GM21786 (cell line): ENCODE results near the gene CDC123.
"Not testable (repeated sequence)": the region's sequence is repeated elsewhere in the genome, so short reads cannot be mapped to it uniquely, and the experiment has no call there.

Source experiments
- ATAC-seq: cut with Tn5 transposase; IDR thresholded peaks from one replicate; pipeline ENCODE4 v1.9.1; 2021; ENCODE audit not compliant: unreplicated experiment

CDC123 gene

GRCh38 chr10:12234687-12235086, 38.7 kb downstream of the CDC123 start:
- ATAC-seq, result not testable (repeated sequence)

GRCh38 chr10:12235116-12235694, 39.2 kb downstream of the CDC123 start:
- no peak for ATAC-seq

GRCh38 chr10:12235796-12236195, 39.8 kb downstream of the CDC123 start:
- ATAC-seq, result no peak

GRCh38 chr10:12237265-12238220, 41.6 kb downstream of the CDC123 start:
- no peak for ATAC-seq

GRCh38 chr10:12238821-12239220, 42.8 kb downstream of the CDC123 start:
- ATAC-seq, result no peak

DNA sequence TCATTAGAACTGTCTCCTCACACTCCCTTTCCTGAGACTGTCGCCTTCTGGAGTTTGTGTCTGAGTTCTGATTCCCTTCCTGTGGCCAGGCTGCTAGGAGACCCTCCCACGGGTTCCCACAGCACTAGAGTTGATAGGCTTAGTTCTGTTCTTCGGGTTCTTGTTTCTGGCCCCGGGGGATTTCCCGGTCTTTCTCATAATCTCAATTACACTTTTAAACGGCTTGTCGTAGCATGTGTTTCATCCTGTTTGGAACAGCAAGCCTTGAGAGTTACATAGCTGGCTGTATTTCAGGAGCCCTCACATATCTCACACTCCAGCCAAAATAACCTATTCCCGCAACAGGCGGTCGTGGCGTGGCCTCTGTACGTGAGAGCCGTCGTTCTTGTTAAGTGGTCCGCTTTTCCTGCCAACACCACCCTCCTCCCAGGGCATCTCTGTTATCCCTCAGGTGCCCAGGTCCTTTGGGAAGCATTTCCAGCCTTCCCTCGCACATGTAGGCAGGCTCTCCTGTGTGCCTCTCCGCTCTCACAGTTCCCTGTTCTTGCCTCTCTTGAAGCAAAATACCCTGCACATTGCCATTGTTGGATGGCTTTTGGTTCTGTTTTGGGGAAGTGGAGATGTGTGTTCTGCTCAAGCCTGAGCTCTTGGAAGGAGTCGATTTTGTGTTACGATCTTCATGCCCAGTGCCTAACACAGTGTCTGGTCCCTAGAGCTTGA, 46.0 kb downstream of the CDC123 start:
- no peak for ATAC-seq

DNA sequence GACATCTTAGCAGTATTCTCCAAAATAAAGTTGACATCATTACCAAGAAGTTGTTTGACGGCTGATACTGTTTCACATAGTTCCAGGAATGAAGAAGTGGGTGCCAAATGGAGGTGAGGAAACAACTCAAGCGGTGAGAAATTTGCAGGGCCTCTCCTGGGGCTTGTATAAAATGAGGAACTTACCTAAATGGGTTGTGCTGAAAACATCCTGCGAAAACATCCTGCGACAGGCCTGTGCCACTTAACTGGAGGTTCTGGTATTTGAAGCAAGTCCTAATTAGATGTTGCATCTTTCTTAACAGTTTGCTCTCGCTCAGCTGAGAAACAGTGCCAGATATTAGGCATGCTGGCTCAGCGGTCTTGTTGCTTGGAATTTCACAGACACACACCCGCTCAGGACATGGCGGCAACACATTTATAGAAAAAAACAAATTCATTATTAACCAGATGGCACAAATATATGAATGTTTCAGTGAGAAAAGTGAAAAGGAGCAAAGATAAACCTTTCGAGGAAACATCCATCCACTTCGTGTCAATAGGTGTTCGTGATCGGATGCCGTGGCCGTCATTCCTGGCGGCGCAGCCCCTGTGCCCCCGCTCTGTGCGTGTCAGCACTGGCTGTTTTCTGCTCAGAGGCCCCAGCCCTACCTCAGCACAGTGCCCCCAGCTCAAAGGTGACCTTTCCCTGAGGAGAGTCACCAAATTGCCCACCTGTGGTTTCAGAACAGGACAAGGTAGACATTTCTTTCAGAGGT, 48.1 kb downstream of the CDC123 start:
- ATAC-seq, result peak; percentile 60

GRCh38 chr10:12250181-12250580, 54.2 kb downstream of the CDC123 start:
- ATAC-seq, result no peak

DNA sequence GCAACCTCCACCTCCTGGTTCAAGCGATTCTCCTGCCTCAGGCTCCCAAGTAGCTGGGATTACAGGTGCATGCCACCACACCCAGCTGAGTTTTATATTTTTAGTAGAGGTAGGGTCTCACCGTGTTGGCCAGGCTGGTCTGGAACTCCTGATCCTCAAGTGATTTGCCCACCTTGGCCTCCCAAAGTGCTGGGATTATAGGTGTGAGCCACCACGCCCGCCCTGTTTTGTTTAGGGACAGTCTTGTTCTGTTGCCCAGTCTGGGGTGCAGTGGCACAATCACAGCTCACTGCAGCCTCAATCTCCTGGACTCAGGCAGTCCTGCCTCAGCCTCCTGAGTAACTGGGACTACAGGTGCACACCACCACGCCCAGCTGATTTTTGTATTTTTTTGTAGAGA, 54.7 kb downstream of the CDC123 start:
- not testable (repeated sequence) for ATAC-seq

DNA sequence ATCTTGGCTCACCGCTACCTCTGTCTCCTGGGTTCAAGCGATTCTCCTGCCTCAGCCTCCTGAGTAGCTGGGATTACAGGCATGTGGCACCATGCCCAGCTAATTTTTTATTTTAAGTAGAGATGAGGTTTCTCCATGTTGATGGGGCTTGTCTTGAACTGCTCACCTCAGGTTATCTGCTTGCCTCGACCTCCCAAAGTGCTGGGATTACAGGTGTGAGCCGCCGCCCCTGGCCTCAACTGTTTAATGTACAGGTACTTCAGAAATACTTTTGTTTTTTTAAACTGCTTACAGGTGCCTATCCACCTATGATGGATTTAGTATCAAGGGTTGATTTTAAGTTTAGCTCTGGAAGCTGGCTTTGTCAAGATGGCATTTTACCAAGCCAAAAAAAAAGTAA, 55.6 kb downstream of the CDC123 start:
- no peak for ATAC-seq

- ATAC-seq, result peak; percentile 61
These were observed 57.0 kb downstream of the CDC123 start for GRCh38 chr10:12252882-12253546.

GRCh38 chr10:12255048-12255447, 59.1 kb downstream of the CDC123 start:
- ATAC-seq, result no peak

DNA sequence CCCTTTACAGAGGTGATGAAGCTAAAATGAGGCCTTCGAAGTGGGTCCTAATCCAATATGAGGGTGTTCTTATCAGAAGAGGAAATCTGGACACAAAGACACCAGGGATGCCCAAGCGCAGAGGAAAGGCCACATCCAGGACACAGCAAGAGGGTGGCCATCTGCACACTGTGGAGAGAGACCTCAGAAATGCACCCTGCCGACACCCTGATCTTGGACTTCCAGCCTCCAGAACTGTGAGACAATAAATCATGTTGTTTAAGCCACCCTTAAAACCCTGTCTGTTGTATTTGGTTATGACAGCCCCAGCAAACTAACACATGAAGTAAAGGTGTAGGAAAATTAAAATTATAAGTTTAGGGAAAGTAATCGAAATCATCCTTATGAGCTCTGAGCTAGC, 64.0 kb downstream of the CDC123 start:
- ATAC-seq, result no peak

GRCh38 chr10:12262278-12262981, 66.4 kb downstream of the CDC123 start:
- ATAC-seq, result no peak

DNA sequence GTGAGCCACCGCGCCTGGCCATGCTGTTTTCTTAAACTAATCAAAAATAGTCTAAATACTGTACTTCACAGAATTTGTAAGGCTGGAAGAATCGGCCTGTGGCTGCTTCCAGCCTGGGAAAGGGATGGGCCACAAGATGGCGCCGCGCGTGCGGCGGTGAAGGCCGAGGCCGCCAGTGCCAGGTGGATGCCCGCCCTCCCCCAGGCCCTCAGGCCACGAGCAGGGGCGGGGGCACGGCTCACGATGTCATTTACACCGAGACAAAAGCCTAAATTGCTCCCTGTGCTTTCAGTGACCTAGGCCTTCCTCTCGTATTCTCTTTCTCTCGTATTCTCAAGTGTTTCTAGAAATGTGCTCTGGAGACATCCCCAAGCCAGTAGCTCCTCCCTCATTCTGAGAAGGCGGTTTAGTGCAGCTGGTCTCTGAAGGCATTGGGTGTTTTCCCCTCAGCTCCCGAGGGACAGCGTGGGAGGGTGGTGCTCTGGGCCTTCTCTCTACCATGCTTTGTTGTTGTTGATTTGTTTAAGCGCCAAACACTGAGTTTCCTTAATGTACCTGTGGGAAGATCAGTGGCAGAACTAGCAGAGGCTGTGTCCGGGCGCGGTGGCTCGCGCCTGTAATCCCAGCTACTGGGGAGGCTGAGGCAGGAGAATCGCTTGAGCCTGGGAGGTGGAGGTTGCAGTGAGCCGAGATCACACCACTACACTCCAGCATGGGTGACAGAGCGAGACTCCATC, 68.4 kb downstream of the CDC123 start:
- ATAC-seq, result peak; percentile 84

- no peak for ATAC-seq
These were observed 73.1 kb downstream of the CDC123 start for GRCh38 chr10:12269056-12269455.

GRCh38 chr10:12271210-12271540, 75.2 kb downstream of the CDC123 start:
- ATAC-seq, result no peak

- not testable (repeated sequence) for ATAC-seq
These were observed 81.9 kb downstream of the CDC123 start for GRCh38 chr10:12277862-12278261.

DNA sequence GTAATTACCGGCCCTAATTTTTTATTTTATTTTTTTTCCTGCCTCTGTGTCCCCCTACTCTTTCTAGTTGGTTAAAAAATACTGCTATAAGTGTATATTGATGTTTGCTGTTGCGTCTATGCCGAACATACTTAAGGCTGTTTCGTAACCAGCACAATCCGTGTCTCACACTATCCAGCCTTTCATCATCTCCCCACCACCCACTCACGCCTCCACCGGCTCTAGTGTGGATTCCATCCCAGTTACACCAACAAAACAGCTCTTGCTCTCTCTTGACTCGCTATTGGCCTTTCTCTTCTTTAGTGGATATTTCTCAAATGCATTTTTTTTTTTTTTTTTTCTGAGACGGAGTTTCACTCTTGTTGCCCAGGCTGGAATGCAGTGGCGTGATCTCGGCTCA, 83.3 kb downstream of the CDC123 start:
- ATAC-seq, result no peak
